Renal cortex interstitium (tissue), 11 donors: Measurements from ENCODE around the gene CTNS. TPM values are rescaled to one million over a fixed set of nuclear protein-coding genes. Genes with fewer than 3 reads are reported as not detected.

ENCODE experiments used
- DNase-seq, 11 donors: peaks; one replicate each; pipeline ENCODE4 v3.0.0-alpha.2; 2013; ENCODE audit warnings: low read depth in 9 of 11, low spot score in 4 of 11; ENCODE audit errors: extremely low read depth in 1 of 11
- polyA plus RNA-seq, 3 donors: library from polyadenylated mRNA; unstranded; fragments of 120-200 nt; gene quantifications; one replicate each; pipeline ENCODE4 v1.2.1, GENCODE V29; 2013; ENCODE audit not compliant: insufficient read length in 3 of 3

The CTNS gene
- polyA plus RNA-seq, 3 donors: 18.7 to 27.2 (median 20.2) TPM

- no peak for DNase-seq
Observed at GRCh38 chr17:3675886-3676285, 39.3 kb downstream of the CTNS start.

DNA sequence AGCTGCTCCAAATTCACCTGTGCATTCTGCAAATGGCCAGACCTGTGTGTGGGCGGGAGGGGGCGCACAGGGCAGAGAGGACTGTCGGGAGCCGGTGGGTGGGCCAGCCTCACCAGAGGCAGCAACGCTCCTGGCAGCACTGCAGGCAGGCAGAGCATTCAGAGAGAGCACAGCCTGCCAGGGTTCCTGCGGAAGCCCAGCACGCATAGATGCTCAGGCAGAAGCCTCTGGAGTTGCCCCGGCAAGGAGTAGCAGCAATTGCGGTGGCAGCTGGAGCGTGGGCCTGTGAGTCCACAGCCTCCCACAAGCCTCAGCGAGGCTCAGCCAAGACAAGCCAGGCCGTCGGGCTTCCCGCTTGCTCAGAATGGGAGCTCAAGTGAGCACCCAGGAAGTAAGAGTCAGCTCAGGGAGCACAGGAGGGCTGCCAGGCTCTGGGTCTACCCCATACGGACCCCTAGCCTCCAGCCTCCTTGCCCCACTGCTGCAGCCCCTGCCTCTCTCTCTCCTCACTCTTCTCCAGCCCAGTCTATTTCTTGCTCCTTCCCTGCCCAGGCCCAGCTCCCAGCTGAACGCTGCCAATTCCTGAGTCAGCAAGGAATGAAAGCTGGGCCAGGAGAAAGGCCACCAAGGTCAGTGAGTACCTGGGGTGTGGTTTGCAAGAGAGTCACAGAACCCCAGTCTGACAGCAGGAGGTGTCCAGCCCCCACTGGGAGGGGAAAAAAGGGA, 41.7 kb downstream of the CTNS start:
- no peak for DNase-seq

DNA sequence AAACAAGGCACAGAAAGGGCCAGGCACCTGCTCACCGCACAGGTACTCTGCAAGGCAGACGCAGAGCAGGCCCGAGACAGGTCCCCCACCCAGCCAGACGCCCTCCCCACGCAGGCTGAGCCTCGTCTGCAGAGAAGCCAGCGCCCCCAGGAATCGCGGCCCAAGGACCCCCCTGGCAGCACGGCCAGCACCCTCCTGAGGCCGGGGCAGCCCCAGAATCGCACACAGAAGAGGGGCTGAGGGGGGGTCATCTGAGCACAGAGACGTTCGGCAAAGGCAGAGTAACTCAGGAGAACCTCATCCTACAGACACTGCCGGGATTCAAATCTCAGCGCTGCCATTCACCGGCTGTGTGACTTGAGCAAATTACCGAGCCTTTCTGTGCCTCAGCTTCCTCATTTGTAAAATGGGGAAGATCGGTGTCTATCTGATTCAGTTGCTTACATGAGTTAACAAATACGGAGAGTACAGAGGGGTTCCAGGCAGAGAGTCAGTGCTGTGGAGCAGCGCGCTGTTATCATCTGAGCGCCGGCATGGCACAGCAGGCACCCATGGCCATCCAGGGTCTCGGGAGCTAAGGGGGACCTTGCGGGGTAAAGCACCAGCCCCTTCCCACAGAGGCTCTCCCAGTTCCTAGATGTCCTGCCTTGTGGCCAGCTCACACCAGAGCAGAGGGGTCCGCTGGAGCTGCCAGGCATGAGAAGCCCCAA, 42.4 kb downstream of the CTNS start:
- no peak for DNase-seq

- DNase-seq: no peak
Observed at GRCh38 chr17:3679531-3680126, 43.1 kb downstream of the CTNS start.

DNA sequence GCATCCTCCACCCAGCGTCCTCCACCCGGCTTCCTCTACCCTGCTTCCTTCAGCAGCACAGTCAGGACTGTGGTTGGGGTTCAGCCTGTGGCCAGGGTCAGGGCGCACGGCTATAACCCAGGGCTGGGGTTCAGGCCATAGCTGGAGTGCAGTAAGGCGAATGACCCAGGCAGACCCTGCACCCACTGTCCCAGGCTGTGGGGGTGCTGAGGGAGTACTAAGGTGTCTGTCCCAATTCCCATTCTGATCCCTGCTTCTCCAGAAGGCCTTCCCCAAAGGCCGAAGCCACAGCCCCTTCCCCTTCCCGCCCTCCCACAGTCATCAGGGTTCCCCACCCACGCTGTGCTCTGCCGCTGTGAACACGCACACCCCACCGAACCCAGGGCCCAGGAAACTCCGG, 44.5 kb downstream of the CTNS start:
- no peak for DNase-seq

- DNase-seq: no peak
Observed at GRCh38 chr17:3681565-3681964, 45.0 kb downstream of the CTNS start.

- no peak for DNase-seq
Observed at GRCh38 chr17:3682033-3682432, 45.5 kb downstream of the CTNS start.

GRCh38 chr17:3683054-3683511, 46.5 kb downstream of the CTNS start:
- DNase-seq: no peak

DNA sequence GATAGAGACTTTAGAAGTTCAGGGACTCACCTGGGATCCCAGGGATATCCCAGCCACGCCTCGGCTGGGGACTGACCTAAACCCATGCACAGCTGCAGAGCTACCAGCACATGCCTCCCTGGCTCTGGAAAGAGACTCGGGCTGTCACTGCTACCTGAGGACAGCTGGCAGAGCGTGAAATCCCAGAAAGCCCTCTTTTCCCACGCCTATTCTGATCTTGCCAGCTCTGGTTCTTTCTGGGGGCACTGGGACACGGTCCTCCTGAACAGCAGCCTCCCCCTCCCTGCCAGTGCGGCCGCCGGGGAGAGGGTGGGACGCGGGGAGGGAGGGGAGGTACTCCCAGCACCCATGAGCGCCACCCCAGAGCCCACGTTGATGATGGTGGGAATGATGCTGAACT, 48.6 kb downstream of the CTNS start:
- DNase-seq: no peak

GRCh38 chr17:3688027-3688553, 51.5 kb downstream of the CTNS start:
- DNase-seq: no peak

DNA sequence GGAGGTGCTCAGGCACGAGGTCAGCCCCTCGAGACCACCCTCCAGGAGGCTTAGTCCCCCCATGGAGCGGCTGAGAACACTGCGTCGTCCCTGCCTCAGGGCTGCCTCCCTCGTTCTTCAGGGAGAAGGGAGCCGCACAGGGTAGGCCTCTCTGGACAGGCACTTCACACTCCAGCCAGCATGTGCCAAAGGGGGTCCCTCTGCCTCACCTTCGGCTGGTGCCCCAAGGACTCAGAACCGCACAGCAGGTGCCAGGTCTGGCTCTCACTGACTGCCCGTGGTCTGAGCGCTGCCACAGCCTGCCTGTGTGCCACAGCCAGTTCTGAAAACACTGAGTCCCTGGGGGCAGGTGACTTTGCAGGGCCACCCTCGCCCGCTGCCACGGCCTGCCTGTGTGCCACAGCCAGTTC, 52.3 kb downstream of the CTNS start:
- DNase-seq: no peak

DNA sequence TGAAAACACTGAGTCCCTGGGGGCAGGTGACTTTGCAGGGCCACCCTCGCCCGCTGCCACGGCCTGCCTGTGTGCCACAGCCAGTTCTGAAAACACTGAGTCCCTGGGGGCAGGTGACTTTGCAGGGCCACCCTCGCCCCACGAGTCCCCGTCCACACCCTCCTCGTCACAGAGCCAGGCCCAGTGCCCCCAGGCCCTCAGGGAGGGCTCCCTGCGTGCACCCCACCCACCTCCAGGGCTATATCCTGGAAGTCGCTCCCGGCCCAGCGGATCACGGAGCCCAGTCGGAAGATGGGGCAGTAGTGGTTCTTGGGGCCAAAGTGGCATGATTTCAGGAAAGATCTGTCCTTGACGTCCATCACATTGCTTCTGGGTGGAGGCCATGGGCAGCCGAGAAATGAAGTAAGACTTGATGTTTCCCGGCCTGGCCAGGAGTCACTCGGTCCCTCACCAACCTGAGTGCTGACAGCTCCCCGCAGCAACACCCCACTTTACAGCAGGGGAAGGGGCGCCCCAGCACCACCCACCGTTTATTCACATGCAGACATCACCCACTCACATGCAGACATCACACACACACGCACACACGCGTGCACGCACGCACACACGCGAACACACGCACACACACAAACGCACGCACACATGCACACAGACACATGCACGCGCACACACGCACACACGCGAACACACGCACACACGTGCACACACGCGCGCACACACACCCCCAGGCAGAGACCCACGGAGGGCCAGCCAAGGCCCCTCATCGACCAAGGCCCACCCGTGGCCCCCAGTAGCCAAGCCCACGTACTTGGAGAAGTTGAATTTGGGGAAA, 52.9 kb downstream of the CTNS start:
- DNase-seq: no peak

GRCh38 chr17:3690094-3690715, 53.6 kb downstream of the CTNS start:
- no peak for DNase-seq

- no peak for DNase-seq
Observed at GRCh38 chr17:3691617-3692067, 55.1 kb downstream of the CTNS start.

DNA sequence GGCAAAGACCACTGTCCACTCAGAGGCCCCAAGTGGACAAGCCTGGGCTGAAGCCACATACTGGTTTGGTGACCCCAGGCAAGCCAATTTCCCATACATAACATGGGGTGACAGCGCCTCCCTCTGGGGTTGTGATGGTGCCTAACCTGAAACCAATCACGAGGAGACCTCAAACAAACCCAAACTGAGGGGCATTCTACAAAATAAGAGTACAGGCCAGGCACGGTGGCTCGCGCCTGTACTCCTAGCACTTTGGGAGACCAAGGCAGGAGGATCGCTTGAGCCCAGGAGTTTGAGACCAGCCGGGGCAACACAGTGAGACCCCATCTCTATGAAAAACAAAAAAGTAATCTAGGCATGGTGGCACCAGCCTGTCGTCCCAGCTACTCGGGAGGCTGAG, 55.8 kb downstream of the CTNS start:
- DNase-seq: no peak

- no peak for DNase-seq
Observed at GRCh38 chr17:3693141-3693540, 56.6 kb downstream of the CTNS start.

- no peak for DNase-seq
Observed at GRCh38 chr17:3693829-3694231, 57.3 kb downstream of the CTNS start.

DNA sequence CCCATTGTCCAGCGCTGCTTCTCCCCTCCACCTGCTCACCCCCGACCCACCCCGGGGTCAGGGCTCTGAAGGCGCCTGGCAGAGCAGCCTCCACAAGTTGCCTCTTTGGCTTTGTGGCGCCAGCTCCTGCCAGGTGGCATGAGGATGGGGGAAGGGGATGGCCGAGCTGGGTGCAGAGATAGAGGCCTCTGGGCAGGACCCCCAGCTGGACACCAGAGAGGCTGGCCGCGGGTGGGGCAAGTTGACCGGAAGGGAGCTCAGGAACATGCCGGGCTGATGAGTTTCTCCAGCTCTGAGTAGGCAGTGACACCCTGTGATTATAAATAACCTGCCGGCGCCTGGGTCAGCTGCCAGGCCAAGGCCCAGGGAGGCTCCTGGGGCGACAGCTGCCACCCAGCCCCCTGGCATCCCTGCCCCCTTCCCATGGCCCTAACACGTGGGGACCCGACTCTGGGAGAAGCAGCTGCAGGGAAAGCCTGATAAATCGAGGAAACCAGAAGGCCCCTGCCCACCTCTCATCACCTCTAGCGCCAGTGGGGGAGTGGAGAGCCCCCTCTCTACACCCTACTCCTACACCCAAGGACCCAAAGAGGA, 58.7 kb downstream of the CTNS start:
- no peak for DNase-seq
